Right lobe of liver (tissue), 4 donors: ENCODE data around the gene LRRC15.
A peak's percentile ranks its signal among the peaks of the same experiment; 100 is the strongest.

ENCODE experiments used
- POLR2A ChIP-seq: fragments of 450-650 bp; IDR thresholded peaks from one replicate; pipeline ENCODE4 v1.6.1; 2017; ENCODE audit warnings: antibody characterized with exemption, mild to moderate bottlenecking
- TF ChIP-seq, protein P1 (sequence below), 4 donors: fragments of 200-600 bp in 3 of 4; fragments of 450-650 bp in 1 of 4; IDR thresholded peaks; one replicate each; pipeline versions ENCODE4 v1.5.1 to v1.8.0; 2016 to 2022; ENCODE audit warnings: antibody characterized with exemption in 4 of 4, mild to moderate bottlenecking in 2 of 4
- donor health status: DM: no; HTN: no; CAD: no.
- donor health status: DM: no; HTN: no; CAD: no.
- donor health status: DM: no; HTN: yes; CAD: no.

DNA sequence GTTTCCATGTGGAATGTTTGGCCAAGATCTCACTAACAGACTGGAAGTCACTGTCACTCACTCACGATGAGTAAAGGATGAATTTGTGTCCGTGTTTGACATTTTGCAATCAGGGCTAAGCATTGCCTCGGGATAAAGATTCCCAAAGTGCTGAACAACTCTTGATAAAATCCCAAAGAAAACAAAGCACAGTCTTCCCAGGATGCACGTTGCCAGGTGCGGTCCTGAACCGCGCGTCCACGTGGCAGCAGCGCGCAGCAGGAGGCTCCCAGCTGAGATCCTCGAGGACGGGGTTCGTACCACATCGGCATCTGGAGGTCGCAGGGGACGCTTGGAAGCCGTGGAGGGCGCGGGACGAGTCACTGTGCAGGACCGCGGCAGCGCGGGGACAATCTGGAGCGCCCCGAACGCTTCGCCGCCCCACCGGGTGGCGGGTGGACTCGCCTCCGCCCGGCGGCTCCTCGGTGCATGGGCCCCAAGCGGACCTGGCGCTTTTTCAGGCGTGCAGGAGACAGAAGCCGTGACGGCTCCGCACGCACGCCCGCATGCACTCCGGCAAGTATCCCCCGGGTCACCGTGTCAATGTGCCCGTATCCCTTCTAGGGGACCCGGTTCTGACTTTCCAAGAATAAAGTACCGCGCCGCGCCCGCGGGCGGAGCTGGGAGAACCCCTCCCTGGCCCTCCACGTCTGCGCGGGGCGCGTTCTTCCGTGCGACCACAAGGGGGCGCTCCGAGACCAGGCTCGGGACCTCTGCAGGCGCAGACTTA lies 36.1 kb downstream of the LRRC15 start:
- TF ChIP-seq, protein P1, sequence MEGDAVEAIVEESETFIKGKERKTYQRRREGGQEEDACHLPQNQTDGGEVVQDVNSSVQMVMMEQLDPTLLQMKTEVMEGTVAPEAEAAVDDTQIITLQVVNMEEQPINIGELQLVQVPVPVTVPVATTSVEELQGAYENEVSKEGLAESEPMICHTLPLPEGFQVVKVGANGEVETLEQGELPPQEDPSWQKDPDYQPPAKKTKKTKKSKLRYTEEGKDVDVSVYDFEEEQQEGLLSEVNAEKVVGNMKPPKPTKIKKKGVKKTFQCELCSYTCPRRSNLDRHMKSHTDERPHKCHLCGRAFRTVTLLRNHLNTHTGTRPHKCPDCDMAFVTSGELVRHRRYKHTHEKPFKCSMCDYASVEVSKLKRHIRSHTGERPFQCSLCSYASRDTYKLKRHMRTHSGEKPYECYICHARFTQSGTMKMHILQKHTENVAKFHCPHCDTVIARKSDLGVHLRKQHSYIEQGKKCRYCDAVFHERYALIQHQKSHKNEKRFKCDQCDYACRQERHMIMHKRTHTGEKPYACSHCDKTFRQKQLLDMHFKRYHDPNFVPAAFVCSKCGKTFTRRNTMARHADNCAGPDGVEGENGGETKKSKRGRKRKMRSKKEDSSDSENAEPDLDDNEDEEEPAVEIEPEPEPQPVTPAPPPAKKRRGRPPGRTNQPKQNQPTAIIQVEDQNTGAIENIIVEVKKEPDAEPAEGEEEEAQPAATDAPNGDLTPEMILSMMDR (IDR thresholded peaks at IDR 0.05): peak; percentile 98 to 100 (median 100)
- TF ChIP-seq POLR2A: peak; percentile 15
